Measurements from ENCODE around the gene MVB12B. TPM values are rescaled to one million over a fixed set of nuclear protein-coding genes. Genes with fewer than 3 reads are reported as not detected.

MVB12B gene
- polyA plus RNA-seq, 6 donors from 2014 or later: 1.2 to 2.6 (median 2.5) TPM; not detected in 1

DNA sequence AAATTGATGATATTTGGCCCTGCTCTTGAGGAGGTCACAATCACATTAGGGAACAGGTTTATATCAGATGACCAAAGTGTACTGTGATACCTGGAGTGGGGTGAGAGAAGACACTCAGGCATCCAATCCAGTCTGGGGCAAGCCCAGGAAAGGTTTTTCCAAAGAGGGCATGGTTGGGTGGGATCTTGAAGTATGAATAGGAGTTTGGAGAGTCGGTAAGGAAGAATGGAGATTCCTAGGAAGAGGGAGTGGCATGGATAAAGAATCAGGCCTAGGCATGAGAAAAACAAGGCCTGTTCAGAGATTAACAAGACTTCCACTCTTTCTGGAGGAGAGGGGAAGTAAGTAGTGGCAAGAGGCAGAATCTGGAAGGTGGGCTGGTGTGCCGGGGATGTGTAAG, 91.1 kb downstream of the MVB12B start:
- Mint-ChIP-seq H3K4me3 (no peak overlapping the region), H3K36me3 (no peaks in the 10 kb centered on the region), H3K9me3 (peaks cover 0 to 2% (median 0%) of the 10 kb centered on the region in 7 donors), H3K27me3 (no peaks in the 10 kb centered on the region), H3K4me1 (peaks cover 19 to 25% (median 21%) of the 10 kb centered on the region in 3 donors), H3K27ac (peak overlapping the region in 1 of 6 donors; percentile 44)
- ATAC-seq (ENCODE audit: low read depth in 2 of 2) (no peak), DNase-seq (no peak)

DNA sequence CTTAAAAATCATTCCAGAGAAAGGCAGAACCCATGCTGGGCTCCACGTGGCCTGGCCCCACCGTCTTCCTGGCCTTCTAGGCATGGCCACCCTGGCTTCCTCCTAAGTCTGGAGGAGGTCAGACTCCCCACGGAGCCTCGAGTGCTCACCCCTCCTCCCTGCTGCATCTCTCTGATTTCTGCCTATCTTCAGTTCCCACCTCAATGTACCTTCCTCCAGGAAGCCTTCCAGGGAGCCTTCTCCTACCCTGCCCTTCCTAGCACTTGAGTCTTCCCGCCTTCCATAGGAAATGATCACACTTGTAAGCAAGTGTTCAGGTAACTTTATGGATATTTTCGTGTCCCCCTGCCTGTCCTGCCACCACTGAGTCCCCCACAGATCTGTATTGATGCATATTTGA, 92.0 kb downstream of the MVB12B start:
- peaks cover 0 to 2% (median 0%) of the 10 kb centered on the region in 7 donors for H3K9me3 Mint-ChIP-seq
- H3K27ac Mint-ChIP-seq: peak overlapping the region in 1 of 6 donors; percentile 93
- peaks cover 12 to 16% (median 12%) of the 10 kb centered on the region in 3 donors for H3K4me1 Mint-ChIP-seq
- no peaks in the 10 kb centered on the region for H3K27me3 Mint-ChIP-seq
- DNase-seq (no peak), ATAC-seq (ENCODE audit: low read depth in 2 of 2) (no peak)
- no peaks in the 10 kb centered on the region for H3K36me3 Mint-ChIP-seq
- H3K4me3 Mint-ChIP-seq: peak overlapping the region in 1 of 8 donors; percentile 18

DNA sequence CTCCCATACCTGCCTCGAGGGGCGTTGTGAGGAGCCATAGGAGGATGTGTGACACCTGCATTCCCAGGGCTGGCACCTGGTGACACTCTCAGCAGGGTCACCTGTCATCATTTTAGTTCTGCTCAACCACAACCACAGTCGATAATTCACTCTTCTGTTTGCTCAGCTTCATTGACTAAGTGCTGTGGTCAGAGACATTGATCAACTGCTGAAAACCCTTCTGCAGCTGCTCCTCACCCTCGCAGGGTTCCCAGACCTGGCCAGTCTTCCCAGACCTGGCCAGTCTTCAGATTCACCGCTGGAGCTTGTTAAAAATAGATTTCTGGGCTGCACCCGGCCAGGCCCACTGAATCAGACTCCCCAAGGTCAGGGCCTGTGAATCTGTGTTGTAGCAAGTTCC, 92.8 kb downstream of the MVB12B start:
- peaks cover 0 to 2% (median 0%) of the 10 kb centered on the region in 3 donors for H3K27me3 Mint-ChIP-seq
- peaks cover 0 to 2% (median 0%) of the 10 kb centered on the region in 7 donors for H3K9me3 Mint-ChIP-seq
- DNase-seq (no peak), ATAC-seq (ENCODE audit: low read depth in 2 of 2) (no peak)
- H3K4me3 Mint-ChIP-seq: no peak overlapping the region
- peaks cover 8 to 13% (median 10%) of the 10 kb centered on the region in 3 donors for H3K4me1 Mint-ChIP-seq
- H3K36me3 Mint-ChIP-seq: peaks cover 4 to 6% of the 10 kb centered on the region in 2 donors
- no peak overlapping the region for H3K27ac Mint-ChIP-seq

DNA sequence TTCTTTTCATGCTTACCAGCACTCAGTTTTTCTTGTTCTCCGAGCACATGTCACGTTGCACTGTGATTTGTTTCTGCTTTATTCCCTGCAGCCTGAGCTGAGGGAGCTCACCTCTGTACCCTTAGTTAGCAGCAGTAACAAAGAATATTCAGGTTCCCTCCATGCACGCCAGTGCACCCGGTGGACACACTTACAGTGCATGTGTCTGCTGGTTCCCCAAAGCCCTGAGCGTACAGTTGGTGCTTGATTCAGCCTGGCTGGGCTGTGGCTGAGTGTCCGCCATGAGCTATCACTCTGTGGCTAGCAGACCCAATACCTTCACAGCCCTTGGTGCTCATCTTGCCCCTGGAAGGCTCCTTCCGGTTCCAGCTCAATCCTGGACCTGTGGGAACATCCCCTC, 93.5 kb downstream of the MVB12B start:
- Mint-ChIP-seq H3K27ac (peak overlapping the region in 1 of 6 donors; percentile 70), H3K9me3 (peaks cover 0 to 2% (median 0%) of the 10 kb centered on the region in 7 donors), H3K36me3 (peaks cover 9 to 11% of the 10 kb centered on the region in 2 donors), H3K4me3 (no peak overlapping the region), H3K27me3 (peaks cover 0 to 8% (median 0%) of the 10 kb centered on the region in 3 donors), H3K4me1 (peaks cover 8 to 13% (median 10%) of the 10 kb centered on the region in 3 donors)
- no peak for DNase-seq
- ATAC-seq (ENCODE audit: low read depth in 2 of 2): no peak

DNA sequence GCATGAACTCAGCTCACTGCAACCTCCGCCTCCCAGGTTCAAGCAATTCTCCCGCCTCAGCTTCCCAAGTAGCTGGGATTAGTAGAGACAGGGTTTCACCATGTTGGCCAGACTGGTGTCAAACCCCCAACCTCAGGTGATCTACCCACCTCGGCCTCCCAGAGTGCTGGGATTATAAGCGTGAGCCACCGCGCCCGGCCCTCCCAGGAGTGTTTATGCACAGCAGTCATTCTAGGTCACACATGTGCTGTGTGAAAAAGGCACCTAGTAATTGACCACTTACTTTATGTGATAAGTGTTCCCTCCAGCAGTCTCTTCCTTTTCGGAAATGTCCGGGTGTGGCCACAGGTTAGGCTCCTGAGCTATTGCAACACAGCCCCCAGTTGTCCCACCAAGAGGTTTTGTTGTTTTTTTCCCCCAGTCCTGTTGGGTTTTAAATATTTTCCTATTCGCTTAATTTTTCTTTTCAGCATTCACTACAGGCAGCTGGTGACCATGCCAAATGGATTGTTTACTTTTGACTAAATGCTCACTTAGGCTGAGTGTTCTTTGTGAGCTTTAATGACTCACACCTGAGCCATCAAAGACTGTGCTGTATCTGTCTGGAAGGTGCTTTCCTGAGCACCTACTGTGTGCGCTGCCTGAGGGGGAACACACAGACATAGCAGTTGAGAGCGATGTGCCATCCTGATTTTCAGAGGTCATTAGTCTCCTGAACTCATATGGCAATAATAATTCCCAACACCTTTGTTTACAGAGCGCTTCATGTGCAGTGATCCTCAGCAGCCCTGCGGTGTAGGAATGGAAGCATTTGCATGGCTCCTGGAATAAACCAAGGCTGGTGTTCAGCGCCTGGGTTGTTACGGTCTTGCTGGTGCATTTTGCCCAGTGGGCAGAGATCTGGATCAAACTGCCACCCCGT, 94.3 kb downstream of the MVB12B start:
- Mint-ChIP-seq H3K27ac (peak overlapping the region in 1 of 6 donors; percentile 38), H3K36me3 (peaks cover 9 to 11% of the 10 kb centered on the region in 2 donors), H3K4me3 (no peak overlapping the region), H3K27me3 (peaks cover 0 to 8% (median 0%) of the 10 kb centered on the region in 3 donors), H3K4me1 (peaks cover 6 to 10% (median 7%) of the 10 kb centered on the region in 3 donors), H3K9me3 (no peaks in the 10 kb centered on the region)
- DNase-seq (no peak), ATAC-seq (ENCODE audit: low read depth in 2 of 2) (no peak)

DNA sequence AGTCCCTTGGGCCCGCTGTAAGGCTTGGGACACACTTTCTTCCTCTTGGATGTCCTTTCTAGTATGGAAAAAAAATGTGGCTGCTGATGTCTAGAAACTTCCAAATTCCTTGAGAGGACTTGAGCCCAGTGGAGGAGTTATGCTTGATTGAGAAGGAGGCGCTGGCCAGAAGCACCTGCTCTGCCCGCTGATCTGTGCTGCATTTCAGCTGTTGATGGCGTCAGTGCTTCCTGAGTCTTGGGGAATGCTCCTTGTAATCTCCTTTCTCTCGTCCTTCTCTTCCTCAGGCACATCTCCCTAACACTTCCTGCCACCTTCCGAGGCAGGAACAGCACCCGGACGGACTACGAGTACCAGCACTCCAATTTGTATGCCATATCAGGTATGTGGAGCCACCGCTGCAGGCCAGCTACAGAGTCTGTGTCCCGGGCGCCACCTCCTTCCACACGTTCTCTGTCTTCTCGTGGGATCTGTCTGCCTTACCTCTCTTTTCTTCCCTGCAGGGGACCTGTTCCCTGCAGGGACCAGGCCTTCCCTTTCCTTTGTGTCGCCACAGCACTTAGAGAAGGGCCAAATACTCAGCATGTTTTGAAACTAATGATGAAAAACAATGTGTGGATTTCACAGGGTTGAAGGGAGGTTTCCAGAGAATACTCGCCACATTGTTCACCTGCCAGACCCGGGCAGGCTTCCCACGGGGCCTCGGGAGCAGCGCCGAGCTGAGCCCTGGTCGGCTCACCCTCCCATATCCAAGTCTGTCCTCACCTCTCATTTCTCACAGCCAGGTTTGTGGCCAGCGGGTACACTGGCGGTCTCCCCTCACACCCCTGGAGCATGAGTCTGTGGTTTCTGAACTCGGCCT, 95.2 kb downstream of the MVB12B start:
- ATAC-seq (ENCODE audit: low read depth in 2 of 2): no peak
- Mint-ChIP-seq H3K27me3 (peaks cover 0 to 8% (median 0%) of the 10 kb centered on the region in 3 donors), H3K4me3 (no peak overlapping the region), H3K4me1 (peaks cover 6 to 10% (median 7%) of the 10 kb centered on the region in 3 donors), H3K36me3 (peaks cover 9 to 11% of the 10 kb centered on the region in 2 donors), H3K27ac (peak overlapping the region in 1 of 6 donors; percentile 83), H3K9me3 (no peaks in the 10 kb centered on the region)
- DNase-seq: no peak

DNA sequence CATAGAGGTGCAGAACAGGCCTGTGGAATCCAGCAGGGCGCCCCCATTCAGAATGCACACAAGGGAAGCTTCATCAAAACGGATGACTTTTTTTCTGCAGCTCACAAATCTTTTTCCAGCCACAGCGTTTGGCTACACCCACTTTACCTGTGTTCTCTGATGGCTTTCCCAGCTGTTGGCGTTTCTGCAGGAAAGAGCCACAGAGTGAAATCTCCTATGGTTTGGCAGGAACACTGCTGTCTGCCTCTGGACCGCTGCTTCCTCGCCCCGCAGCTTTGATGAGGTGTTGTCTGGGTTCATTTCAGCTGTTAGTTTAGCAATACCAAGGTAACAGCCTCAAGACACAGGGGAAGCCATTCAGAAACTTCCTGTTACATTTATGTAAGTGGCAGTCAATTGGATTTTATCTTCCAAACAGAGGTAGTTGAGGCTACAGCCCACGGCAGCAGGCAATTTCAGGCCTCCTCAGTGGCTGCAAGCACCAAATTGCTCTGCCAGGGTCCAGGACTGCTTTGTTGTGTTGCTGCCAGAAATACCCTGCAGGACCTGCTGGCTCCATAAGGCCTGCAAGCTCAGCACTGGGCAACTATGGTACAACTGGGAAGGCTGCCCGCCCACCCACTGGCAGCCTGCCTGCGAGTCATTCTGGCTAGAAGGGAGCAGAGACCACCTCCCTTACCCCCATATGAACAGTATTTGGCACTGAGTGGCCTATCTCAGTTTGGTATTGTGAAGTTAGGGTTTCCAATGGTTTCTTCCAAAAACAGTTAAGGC, 96.7 kb downstream of the MVB12B start:
- H3K4me3 Mint-ChIP-seq: no peak overlapping the region
- H3K27ac Mint-ChIP-seq: no peak overlapping the region
- H3K9me3 Mint-ChIP-seq: no peaks in the 10 kb centered on the region
- peaks cover 0 to 8% (median 0%) of the 10 kb centered on the region in 3 donors for H3K27me3 Mint-ChIP-seq
- peaks cover 9 to 12% of the 10 kb centered on the region in 2 donors for H3K36me3 Mint-ChIP-seq
- peaks cover 3 to 14% (median 5%) of the 10 kb centered on the region in 3 donors for H3K4me1 Mint-ChIP-seq
- ATAC-seq (ENCODE audit: low read depth in 2 of 2): no peak
- DNase-seq: no peak

DNA sequence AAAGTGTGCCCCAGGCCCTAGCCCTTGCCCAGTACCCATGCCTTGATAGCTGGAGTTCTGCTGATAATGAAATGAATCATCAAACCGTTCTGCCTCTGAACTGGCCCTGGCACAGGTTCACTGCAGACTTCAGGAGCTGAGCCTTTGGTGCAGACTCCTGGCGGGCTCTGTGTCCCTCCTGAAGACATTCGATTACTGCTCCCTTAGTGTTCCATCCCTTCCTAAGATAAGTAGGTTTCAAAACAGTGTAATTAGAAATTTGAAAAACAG, 97.2 kb downstream of the MVB12B start:
- Mint-ChIP-seq H3K9me3 (no peaks in the 10 kb centered on the region), H3K27me3 (peaks cover 0 to 8% (median 0%) of the 10 kb centered on the region in 3 donors), H3K4me3 (no peak overlapping the region), H3K27ac (no peak overlapping the region), H3K36me3 (peaks cover 9 to 14% of the 10 kb centered on the region in 2 donors), H3K4me1 (peaks cover 8 to 19% (median 9%) of the 10 kb centered on the region in 3 donors)
- ATAC-seq (ENCODE audit: low read depth in 2 of 2) (no peak), DNase-seq (no peak)

DNA sequence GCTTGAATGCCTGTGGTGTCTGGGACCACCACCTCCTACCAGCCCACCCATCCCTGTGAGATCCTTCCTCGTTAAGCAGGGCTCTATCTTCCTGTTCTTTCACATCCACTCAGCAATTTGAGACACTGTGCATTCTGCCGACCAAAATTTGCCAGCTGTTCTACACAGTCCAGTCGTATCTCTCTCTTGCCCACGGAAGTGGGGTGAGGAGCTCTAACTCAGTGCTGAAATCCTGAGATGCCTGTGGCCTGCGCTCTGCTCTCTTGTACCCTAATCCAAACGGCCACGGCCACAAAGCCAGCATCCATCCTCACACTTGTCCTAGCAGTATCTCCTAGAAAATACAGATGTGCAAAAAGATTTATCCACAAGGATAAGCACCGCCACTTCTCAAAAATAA, 97.9 kb downstream of the MVB12B start:
- no peaks in the 10 kb centered on the region for H3K9me3 Mint-ChIP-seq
- peaks cover 9 to 14% of the 10 kb centered on the region in 2 donors for H3K36me3 Mint-ChIP-seq
- H3K27ac Mint-ChIP-seq: peak overlapping the region in 1 of 6 donors; percentile 7
- peaks cover 0 to 8% (median 0%) of the 10 kb centered on the region in 3 donors for H3K27me3 Mint-ChIP-seq
- DNase-seq (no peak), ATAC-seq (ENCODE audit: low read depth in 2 of 2) (no peak)
- peaks cover 5 to 21% (median 9%) of the 10 kb centered on the region in 3 donors for H3K4me1 Mint-ChIP-seq
- no peak overlapping the region for H3K4me3 Mint-ChIP-seq

DNA sequence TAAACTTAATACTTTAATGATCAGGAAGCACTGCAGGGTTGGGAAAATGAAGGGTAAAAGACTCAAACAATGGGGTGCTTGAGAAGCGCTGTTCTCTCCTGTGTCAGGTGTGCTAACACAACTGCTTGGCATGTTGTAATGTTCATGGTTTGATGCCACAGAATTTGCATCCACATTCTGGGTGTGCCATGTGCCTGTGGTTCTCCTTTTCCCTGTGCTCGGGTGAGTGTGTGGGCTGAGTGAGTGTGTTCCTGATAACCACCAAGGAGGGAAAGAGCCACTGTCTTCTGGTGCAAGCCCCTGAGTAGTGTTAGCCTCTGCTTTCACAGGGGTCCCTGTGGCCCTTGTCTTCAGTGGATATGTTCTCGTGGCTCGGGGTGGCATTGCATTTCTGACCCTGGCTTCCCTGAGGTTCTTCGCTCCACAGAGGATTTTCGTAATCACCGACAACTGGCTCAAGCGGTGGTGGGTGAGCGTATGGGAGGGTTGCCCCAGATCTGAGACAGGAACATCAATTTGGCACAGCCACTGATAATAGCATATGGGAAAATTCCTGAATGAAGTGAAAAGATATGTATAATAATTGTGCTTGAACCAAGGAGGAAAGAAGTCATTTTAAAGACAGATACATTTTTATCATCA, 102.0 kb downstream of the MVB12B start:
- peak in 1 of 2 donors; percentile 21 for ATAC-seq (ENCODE audit: low read depth in 2 of 2)

DNA sequence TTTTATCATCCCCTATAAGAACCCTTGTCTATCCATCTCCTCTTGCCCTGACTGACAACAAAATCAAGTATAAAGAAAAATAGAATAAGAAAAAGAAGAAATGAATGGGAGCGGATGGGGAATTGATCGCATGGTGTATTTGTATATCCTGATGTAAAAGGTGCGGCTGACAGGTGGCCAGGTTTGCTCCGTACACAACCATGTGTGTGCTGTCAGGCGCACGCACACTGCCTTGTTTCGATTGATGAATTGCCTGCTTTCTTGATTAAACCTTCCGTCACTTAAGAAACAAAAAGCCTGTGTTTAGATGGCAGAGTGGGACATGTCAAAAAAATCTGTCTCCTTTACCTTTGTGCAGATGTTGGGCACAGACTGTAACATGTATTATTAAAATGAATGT, 102.6 kb downstream of the MVB12B start:
- Mint-ChIP-seq H3K4me1 (peaks cover 16 to 29% (median 27%) of the 10 kb centered on the region in 3 donors), H3K9me3 (no peaks in the 10 kb centered on the region), H3K27ac (peak overlapping the region in 1 of 6 donors; percentile 2), H3K4me3 (no peak overlapping the region), H3K27me3 (peaks cover 0 to 8% (median 0%) of the 10 kb centered on the region in 3 donors), H3K36me3 (peaks cover 8 to 11% of the 10 kb centered on the region in 2 donors)
- no peak for ATAC-seq (ENCODE audit: low read depth in 2 of 2)
- no peak for DNase-seq

More for the DNA sequence above, 102.0 kb downstream of the MVB12B start:
- Mint-ChIP-seq H3K4me1 (peaks cover 16 to 29% (median 27%) of the 10 kb centered on the region in 3 donors), H3K27me3 (peaks cover 0 to 8% (median 0%) of the 10 kb centered on the region in 3 donors), H3K27ac (peak overlapping the region in 1 of 6 donors; percentile 2), H3K9me3 (no peaks in the 10 kb centered on the region), H3K4me3 (no peak overlapping the region), H3K36me3 (peaks cover 9 to 14% of the 10 kb centered on the region in 2 donors)
- DNase-seq: no peak

DNA sequence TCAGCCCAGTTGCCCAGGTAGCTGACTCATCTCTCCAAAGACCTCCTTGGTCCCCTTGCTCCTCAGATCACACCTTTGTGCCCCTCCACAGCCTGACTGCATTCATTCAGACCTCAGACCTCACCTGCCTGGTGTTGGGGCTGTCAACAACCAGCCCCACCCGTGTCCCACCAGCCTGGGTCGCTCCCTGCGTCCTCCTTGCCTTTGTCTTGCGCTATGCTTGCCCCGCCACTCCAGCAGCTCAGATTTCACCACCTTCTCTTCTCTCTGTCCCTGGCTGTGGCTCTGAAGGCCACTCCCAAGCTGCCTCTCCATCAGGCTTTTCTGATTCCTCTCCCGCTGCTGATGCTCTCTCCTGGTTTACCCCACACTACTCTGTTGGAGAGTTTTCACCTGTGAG, 103.5 kb downstream of the MVB12B start:
- Mint-ChIP-seq H3K4me3 (no peak overlapping the region), H3K27ac (peak overlapping the region in 1 of 6 donors; percentile 10), H3K27me3 (no peaks in the 10 kb centered on the region), H3K36me3 (peaks cover 0 to 4% of the 10 kb centered on the region in 2 donors), H3K9me3 (no peaks in the 10 kb centered on the region), H3K4me1 (peaks cover 16 to 29% (median 27%) of the 10 kb centered on the region in 3 donors)
- ATAC-seq (ENCODE audit: low read depth in 2 of 2) (no peak), DNase-seq (no peak)

Data from naive B cell (primary cell).